ENCODE measurements around the gene HNRNPM. TPM values are rescaled to one million over a fixed set of nuclear protein-coding genes. Genes with fewer than 3 reads are reported as not detected.
"Not testable (repeated sequence)": the region's sequence is repeated elsewhere in the genome, so short reads cannot be mapped to it uniquely, and the experiment has no call there.

HNRNPM gene, protein sequence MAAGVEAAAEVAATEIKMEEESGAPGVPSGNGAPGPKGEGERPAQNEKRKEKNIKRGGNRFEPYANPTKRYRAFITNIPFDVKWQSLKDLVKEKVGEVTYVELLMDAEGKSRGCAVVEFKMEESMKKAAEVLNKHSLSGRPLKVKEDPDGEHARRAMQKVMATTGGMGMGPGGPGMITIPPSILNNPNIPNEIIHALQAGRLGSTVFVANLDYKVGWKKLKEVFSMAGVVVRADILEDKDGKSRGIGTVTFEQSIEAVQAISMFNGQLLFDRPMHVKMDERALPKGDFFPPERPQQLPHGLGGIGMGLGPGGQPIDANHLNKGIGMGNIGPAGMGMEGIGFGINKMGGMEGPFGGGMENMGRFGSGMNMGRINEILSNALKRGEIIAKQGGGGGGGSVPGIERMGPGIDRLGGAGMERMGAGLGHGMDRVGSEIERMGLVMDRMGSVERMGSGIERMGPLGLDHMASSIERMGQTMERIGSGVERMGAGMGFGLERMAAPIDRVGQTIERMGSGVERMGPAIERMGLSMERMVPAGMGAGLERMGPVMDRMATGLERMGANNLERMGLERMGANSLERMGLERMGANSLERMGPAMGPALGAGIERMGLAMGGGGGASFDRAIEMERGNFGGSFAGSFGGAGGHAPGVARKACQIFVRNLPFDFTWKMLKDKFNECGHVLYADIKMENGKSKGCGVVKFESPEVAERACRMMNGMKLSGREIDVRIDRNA
- 233 TPM for polyA plus RNA-seq (2013, experiment 1 of 2; ENCODE audit: insufficient read length)
- polyA plus RNA-seq (2013, experiment 2 of 2; ENCODE audit: insufficient read length) = 228 TPM

DNA sequence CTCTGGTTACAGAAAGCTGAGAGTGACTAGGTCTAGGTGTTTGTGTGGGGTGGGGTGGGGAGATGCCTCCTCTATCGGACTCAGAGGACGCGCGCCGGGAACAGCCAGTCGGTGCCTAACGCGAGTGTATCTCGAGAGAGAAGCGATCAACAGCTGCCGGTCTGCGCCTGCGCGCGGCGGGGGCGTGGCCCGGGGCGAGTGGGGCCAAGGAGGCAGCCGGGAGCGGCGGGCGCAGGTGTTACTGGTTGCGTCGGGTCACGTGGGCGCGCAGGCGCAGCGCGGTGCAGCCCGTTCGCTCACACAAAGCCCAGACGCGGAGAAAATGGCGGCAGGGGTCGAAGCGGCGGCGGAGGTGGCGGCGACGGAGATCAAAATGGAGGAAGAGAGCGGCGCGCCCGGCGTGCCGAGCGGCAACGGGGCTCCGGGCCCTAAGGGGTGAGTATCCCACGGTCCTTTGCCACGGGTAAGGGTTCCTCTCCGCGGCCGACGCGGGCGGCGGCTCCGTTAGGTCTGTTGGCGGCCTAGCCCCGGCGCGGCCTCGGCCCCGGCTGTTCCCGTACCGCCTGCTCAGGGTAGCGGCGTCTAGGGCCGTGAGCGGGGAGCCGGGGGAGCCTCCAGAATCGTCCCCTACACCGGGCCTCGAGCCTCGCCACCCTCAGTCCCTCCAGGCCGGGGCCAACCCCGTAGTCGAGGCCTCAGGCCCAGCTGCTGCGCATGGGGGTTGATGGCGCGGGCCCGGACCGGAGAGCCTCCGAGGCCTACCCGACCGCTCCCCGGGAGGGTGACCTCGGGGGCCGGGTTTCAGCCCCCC lies at the start of gene HNRNPM:
Gene HNRNPM, plus strand, starts transcription at position 299 of the 811 bp plus-strand sequence. Its CDS starts 24 bp downstream, at position 323.
- DNase-seq = peak; percentile 97

DNA sequence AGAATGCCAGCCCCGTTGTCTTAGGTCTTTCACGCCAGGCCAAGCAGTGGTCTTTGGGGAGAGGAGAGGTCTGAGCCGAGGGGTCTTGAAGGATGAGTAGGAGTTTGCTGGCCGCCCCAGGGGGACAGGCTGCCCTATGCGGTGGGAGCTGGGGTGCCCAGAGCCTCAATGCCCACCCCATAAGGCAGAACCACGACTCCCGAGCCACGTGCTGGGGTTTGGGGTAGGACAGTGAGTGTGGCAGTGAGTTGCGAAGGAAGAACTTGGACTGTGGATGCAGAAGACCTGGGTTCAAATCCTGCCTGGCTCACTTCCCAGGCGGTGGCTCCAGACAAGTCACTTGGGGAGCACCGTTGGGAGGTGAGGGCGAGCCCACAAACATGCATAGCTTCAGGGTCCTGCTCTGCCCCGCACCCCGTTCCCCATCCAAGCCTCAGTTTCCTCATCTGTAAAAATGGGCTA lies 49.1 kb upstream of the HNRNPM start:
- no peak for DNase-seq

DNA sequence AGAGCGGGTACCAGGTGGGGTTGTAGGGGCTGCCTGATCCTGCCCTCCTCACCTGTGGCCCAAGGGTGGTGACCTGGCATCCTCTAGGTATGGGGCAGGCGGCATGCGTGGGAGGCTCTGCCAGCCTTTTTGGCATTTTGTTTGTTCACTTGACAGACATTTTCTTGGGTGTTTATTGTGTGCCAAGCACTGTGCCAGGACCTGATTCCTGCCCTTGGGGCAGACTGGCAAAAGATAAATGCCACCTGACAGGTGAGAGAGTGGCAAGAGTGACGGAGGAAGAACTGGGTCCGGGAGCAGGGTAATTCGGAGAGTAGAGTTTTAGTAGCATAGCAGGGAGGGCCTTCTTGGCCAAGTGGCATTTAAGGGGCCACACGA lies 48.6 kb upstream of the HNRNPM start:
- no peak for DNase-seq

DNA sequence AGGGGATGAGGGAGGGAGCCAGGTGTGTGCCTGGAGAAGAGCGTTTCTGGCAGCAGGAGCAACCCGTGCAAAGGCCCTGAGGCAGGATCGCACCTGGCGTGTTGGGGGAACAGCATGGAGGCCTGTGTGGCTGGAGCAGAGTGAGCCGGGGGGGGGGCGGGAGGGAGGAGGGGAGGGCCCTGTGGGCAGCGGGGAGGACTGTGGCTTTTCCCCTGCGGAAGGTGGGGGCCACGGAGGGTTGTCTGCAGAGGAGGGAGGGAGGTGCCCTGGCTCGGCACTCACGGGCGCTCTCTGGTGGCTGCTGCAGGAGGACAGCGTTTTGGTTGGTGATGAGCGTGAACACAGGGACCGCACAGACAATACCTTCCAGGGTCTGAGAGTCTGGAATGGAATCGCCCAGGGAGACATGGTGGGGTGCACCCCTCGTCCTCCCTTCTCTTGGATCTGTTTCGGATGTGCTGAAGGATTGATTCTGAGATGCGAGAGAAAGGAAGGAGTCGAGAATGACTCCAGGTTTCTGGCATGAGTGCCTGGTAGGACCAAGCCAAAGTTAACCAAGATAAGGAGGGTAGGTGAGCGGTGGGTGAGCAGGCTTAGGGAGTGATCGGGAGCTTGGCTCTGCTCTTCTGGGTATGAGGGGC lies 48.1 kb upstream of the HNRNPM start:
- DNase-seq = peak; percentile 36

DNA sequence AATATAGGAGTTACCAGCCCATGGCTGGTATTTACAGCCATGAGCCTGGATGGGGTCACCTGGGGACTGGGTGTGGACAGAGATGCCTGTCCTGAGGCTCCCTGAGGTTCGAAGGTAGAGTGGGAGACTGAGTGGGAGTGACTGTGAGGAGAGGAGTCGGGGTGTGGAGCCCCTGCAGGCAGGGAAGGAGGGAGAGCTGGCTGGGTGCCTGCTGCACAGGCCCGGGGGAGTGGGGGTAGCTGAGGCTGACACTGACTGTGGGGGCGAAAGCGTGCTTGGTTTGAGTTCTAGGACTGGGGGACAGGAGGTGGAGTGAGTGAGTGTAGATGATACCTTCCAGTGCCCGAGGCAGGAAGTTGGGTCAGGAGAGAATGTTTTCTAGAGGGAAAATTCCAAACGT lies 47.5 kb upstream of the HNRNPM start:
- no peak for DNase-seq

DNA sequence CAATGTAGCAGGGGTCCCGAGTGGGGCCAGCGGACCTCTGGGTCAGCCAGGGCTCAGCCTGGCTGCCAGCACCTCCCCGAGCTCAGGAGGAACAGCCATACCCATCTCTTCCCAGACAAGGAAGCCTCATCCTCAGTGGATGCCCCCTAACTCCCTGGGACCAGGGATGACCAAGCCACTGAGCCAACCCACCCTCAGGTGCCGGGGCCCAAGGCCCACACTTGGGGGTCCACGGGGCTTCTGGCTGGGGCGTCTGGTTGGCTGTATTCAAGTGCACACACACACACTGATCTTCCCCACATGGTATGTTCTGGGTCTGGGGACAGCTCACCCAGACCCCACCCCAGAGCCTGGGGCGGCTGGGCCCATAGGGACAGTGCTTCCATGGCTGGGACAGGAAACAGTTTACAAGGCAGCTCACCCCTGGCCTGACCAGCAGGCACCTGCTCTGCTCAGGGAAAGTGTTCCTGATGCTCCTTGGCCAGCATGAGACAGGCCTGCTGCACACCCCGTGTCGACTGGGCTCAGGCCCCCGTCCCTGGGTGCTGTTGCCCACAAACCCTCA lies 46.9 kb upstream of the HNRNPM start:
- no peak for DNase-seq

DNA sequence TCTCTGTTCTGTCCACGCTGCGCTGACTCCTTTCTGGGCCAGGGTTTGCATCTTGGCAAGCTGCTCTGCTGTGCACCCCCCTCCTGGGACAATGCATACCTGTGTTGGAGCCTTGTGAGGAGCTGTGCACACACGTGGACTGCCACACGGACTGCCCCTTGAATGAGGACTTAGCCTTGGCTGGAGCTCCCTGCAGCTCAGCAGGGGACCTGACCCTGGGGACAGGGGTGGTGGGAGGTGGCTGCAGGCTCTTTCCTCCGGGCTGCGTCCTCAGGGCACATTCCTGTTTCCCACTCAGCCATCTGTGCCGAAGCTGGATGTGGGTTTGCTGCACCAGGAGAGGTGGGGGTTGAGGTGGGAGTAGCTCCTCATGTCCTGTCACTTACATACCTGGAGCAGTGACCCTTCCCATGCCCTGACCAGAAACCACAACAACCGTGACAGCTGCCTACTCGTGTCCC lies 46.4 kb upstream of the HNRNPM start:
- DNase-seq = no peak

DNA sequence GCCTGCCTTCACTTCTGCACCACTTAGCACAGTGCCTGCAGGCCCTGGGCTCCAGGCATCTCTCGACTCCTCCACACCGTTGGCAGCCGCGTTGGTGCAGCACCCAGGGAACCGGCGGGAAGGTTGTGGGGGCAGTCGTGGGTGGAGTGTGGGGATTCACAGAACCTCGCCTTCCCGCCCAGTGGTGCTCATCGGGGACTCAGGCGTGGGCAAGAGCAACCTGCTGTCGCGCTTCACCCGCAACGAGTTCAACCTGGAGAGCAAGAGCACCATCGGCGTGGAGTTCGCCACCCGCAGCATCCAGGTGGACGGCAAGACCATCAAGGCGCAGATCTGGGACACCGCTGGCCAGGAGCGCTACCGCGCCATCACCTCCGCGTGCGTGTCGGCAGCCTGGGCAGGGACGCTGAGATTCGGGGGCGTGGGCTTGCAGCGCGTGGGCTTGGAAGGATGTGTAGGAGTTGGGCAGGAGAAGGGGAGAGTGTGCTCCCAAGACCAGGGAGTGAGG lies 45.0 kb upstream of the HNRNPM start:
- DNase-seq = no peak

DNA sequence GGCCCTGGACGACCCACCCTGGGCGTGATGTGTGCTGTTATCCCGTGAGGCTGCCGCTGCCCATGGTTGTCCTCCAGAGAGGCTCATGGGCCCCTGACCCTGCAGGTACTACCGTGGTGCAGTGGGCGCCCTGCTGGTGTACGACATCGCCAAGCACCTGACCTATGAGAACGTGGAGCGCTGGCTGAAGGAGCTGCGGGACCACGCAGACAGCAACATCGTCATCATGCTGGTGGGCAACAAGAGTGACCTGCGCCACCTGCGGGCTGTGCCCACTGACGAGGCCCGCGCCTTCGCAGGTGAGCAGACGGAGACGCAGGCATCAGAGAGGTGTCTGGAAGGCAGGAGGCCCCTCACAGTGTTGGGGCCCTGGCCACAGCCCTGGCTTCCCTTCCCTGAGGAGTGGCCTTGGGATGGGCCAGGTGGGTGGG lies 42.8 kb upstream of the HNRNPM start:
- DNase-seq = no peak

DNA sequence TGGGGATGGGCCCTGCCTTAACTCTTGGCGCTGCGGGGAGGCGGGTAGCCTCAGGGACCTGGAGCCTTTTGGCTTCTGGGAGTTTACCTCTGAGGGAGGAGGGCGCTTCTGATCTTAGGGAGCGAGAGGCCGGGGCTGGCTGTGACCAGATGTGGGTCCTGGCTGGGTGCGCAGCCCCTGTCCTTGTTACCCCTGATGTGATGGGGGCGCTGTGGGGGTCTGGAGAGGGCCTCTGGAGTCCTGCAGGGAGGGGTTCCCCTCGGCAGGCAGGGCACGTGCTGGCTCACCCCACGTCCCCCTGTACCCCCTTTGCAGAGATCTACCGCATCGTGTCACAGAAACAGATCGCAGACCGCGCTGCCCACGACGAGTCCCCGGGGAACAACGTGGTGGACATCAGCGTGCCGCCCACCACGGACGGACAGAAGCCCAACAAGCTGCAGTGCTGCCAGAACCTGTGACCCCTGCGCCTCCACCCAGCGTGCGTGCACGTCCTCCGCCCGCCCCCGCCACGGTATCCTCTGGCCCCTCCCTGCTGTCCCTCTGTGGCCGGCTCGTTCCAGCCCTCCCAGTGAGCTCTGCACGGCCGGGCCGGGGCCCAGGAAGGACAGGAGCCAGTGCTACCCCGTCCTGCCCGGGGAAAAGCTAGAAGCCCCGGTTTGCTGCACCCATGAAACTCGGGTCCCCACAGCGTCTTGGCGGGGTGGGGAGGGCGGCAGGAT lies 41.5 kb upstream of the HNRNPM start:
- DNase-seq = no peak

DNA sequence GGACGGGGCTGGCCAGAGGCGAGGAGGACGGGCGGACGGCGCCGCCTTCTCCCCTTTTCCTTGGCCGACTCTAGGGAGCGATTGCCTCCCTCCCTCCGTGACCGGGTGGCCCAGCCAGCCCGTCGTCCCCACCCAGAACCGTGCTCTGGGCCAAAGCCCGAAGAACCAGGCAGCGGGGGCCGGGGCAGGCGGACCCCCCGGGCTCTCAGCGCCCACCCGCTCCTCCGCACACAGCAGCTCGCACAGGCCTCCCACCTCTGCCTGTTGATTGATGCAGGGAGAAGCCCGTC lies 41.0 kb upstream of the HNRNPM start:
- no peak for DNase-seq

DNA sequence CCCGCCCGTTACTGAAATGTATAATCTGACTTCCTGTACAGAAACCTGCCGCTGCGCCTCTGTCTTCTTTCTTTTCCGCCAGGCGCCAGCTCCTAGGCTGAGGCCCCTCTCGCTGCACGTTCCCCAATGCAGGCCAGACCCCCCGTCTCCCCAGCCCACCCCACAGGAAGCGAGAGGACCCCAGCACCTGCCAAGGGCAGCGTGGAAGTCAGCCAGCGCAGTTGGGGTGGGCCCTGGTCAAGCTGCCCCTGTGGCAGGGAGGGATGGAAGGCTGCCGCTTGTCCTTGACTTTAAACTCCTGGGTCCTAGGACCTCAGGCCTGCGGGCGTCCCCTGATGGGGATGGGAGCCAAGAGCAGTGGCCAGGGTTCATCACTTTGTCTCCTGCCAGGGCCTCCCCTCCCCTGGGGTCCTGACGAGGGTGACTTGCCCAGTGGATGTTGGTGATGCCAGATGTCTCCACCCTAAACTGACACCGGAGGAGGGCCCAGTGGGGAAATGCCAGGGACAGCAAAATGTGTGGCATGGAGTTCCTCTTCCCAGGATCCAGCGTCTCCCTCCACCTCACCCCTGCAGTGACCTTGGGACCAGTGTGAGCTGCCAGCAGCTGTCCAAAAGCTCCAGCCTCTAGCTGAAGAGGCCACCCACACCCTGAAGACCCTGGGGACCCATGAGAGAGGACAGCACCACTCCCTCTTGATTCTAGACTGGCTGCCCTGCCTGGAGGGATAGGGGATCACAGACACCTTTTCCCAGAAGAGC lies 40.2 kb upstream of the HNRNPM start:
- DNase-seq = no peak

DNA sequence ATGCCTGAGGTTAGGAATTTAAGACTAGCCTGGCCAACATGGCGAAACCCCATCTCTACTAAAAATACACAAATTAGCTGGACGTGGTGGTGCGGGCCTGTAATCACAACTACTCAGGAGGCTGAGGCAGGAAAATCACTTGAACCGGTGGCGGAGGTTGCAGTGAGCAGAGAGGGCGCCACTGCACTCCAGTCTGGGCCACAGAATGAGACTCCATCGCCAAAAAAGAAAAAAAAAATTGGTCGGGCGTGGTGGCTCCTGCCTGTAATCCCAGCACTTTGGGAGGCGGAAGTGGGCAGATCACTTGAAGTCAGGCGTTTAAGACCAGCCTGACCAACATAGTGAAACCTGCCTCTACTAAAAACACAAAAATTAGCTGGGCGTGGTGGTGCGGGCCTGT lies 34.1 kb upstream of the HNRNPM start:
- DNase-seq = not testable (repeated sequence)

DNA sequence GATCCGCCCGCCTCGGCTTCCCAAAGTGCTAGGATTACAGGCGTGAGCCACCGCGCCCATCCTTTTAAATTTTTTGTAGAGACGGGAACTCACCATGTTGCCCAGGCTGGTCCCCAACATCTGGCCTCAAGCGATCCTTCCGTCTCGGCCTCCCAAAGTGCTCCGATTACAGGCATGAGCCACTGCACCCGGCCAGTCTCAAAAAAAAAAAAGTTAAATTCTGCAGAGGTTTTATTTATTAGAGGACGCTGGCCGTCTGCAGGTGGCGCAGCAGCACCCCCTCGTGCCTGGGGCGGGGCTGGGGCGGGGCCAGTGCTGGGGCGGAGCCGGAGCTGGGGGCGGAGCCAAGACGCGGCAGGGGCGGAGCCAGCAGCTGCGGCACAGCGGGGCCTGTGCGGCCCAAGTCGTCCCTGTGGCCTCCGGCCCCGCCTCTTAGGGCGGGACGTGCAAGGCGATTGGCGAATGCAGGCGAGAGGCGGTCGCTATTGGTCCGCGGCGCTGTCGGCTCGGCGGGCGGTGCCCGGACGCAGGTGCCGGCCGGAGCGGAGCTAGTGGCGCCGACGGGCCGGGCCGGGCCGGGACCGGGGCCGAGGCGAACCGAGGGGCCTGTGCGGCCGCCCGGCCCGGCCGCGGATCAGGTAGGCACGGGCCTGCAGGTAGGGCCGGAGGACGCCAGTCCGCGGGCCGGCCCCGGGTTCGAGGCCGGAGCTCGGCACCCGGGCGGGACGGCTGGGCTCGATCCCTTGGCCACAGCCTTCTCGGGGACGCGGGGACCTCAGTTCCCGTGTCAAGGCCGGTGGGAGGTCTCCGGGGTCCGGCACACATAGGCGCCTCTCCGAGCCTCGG lies 31.8 kb upstream of the HNRNPM start, which contains the start of gene MARCHF2:
Gene MARCHF2, plus strand, starts transcription at position 523 of the 846 bp plus-strand sequence. CDS start 8,536 bp downstream, outside the sequence.
- peak; percentile 96 for DNase-seq

DNA sequence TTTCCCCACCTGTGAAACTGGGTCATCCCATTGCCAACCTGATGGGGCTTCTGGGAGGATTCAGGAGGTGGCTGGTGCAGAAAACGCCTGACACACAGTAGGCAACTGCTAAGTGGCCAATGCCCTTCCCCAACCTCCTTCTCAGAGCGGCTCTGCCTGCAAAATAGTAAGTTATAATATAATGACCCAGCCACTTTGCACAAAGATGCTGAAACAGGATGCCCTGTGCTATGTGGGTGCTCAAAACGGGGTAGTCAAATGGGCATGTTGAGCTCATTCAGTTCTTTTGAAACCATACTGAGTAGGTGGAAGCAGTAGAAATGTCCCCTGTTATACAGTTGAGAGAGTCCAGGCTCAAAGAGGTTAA lies 31.2 kb upstream of the HNRNPM start:
- DNase-seq = no peak

DNA sequence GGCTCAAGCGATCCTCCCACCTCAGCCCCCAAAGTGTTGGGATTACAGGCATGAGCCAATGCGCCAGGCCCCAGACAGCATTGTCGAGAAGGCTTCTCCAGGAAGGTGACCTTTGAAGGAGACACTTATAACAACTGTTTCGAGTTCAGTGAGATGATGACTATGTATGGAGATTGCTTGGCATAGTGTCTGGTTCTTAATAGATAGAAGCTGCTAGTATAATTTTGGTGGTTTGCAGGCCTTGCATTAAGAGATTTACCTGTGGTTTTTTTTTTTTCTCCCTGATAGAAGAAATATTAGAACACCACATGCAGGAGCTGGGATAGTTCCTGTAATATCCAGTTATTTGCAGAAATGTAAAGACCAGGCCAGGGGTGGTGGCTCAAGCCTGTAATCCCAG lies 28.0 kb upstream of the HNRNPM start:
- DNase-seq = no peak

DNA sequence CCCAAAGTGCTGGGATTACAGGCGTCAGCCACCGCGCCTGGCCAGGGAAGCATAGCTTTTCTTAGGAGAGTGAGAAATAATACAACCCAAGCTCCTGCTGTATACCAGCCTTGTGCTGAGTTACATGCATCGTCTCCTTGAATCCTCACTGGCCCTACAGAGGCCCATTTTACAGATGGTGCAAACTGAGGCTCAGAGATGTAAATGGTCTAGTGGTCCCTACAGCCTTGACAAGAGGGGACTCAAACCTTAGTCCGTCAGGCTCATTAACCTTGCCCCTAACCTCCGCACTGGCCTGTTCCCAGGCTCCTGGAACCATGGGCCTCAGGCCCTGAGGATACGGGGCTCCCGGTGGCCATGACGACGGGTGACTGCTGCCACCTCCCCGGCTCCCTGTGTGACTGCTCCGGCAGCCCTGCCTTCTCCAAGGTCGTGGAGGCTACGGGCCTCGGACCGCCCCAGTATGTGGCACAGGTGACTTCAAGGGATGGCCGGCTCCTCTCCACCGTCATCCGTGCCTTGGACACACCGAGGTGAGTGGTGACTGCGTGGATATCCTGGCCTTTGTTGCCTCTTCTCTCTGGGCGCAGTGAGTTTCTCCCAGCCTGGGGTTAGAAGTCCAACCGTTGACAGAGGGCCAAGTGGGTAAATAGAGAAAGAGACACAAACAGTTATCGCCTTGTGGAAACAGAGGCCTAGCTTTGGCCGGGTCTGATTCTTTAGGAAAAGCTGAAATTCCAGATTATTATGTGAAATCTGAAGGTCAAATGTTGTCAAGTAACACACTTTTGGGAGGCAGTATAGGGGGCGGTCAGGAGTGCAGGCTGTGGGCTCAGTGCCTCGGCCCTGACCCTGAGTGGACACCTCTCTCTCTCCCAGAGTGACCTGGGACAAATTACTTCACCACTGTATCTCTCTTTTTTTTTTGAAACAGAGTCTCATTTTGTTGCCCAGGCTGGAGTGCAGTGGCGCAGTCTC lies 23.0 kb upstream of the HNRNPM start:
- no peak for DNase-seq

DNA sequence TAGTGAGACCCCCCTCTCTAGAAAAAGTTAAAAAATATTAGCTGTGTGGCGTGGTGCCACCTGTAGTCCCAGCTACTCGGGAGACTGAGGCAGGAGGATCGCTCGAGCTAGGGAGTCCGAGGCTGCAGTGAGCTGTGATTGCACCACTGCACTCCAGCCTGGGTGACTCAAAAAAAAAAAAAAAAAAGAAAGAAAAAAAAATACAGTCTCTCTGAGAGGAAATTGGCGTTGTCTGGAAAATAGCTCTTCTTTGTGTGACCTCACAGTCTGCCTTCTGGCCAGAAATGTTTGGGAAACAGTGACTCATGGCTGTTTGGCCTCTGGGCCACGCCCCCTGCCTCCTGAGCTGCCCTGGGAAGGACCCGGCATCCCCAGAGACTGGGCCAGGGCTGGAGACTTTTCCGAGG lies 21.0 kb upstream of the HNRNPM start:
- peak; percentile 96 for DNase-seq

Data from fibroblast of skin of abdomen (primary cell).